ENCODE results near the gene EPG5. TPM values are rescaled to one million over a fixed set of nuclear protein-coding genes. Genes with fewer than 3 reads are reported as not detected.

Gene EPG5
- total RNA-seq, 1 experiment from 2014 or later, result 16.1 TPM

DNA sequence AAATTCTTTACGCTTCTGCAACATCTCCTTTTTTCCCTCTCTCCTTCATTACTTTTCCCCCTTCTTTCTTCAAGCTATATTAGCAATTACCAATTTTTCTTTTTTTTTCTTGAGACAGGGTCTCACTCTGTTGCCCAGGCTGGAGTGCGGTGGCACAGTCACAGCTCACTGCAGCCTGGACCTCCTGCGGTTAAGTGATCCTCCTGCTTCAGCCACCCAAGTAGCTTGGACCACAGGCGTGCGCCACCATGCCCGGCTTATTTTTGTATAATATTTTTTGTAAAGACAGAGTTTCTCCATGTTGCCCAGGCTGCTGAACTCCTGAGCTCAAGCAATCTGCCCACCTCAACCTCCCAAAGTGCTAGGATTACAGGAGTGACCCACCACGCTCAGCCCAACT is 70.7 kb downstream of the EPG5 start:
- Histone ChIP-seq H3K14ac (ENCODE audit: insufficient read depth, low read length) (no peak overlapping the region), H3K79me2 (ENCODE audit: insufficient read depth, low read length) (no peaks in the 10 kb centered on the region), H3K4me2 (ENCODE audit: insufficient read depth, insufficient read length, low read length) (no peak overlapping the region), H3K56ac (ENCODE audit: insufficient read length, low read depth, low read length) (no peak overlapping the region), H3K4me1 (ENCODE audit: insufficient read depth, low read length) (no peaks in the 10 kb centered on the region), H3K27me3 (ENCODE audit: insufficient read depth, low read length) (no peaks in the 10 kb centered on the region), H3K18ac (ENCODE audit: insufficient read length, low read depth, low read length) (no peak overlapping the region), H2BK20ac (ENCODE audit: low read depth, low read length, poor library complexity, severe bottlenecking) (no peak overlapping the region), H3T11ph (ENCODE audit: low read length) (no peak overlapping the region), H2AFZ (ENCODE audit: low read length) (no peak overlapping the region), H2AK5ac (ENCODE audit: insufficient read length, low read length) (no peak overlapping the region), H4K20me1 (ENCODE audit: control insufficient read depth, insufficient read depth, insufficient read length) (no peaks in the 10 kb centered on the region), H2BK120ac (ENCODE audit: low read depth, low read length, poor library complexity, severe bottlenecking) (no peak overlapping the region), H3K4ac (ENCODE audit: low read depth, low read length) (no peak overlapping the region), H2BK5ac (ENCODE audit: insufficient read length, low read length) (no peak overlapping the region), H2BK12ac (ENCODE audit: insufficient read length, low read depth, low read length) (no peak overlapping the region), H3K9ac (ENCODE audit: extremely low read depth, insufficient read length, low read length) (no peak overlapping the region), H3K23ac (ENCODE audit: insufficient read length, low read depth, low read length) (no peak overlapping the region), H2BK15ac (ENCODE audit: low read depth, low read length) (no peak overlapping the region), H3K9me3 (ENCODE audit: control insufficient read depth, low read depth, low read length) (no peaks in the 10 kb centered on the region), H4K8ac (replicated peaks; ENCODE audit: insufficient read length, low read depth, low read length) (no peak overlapping the region), H3K23me2 (ENCODE audit: insufficient read length, low read depth, low read length, poor library complexity, severe bottlenecking) (no peaks in the 10 kb centered on the region), H3K27ac (ENCODE audit: insufficient read length, low read depth, low read length) (no peak overlapping the region), H3K79me1 (ENCODE audit: insufficient read depth, low read depth, low read length, poor library complexity, severe bottlenecking) (no peaks in the 10 kb centered on the region), H4K5ac (ENCODE audit: insufficient read length, low read depth, low read length) (no peak overlapping the region), H4K91ac (ENCODE audit: insufficient read length, low read depth, low read length) (no peak overlapping the region)
- no peak for DNase-seq
- Mint-ChIP-seq H3K9me3 (no peaks in the 10 kb centered on the region), H3K4me3 (no peak overlapping the region), H3K27me3 (ENCODE audit: low read depth) (no peaks in the 10 kb centered on the region), H3K27ac (0 out of 7 replicates have a peak overlapping the region, but pooled peaks of 1 of the 3 experiments have one; percentile 37), H3K4me1 (no peaks in the 10 kb centered on the region), H3K36me3 (ENCODE audit: insufficient read depth in 1 of 3, low read depth in 3 of 3) (peaks cover 8 to 31% (median 19%) of the 10 kb centered on the region in 3 experiments; a peak in 6 of 7 replicates)
- WGBS (ENCODE audit: extremely low coverage, insufficient read length, low lambda C conversion rate), result no CpG with 5 or more reads among the region's 7 CpGs
- TF ChIP-seq, protein P1, sequence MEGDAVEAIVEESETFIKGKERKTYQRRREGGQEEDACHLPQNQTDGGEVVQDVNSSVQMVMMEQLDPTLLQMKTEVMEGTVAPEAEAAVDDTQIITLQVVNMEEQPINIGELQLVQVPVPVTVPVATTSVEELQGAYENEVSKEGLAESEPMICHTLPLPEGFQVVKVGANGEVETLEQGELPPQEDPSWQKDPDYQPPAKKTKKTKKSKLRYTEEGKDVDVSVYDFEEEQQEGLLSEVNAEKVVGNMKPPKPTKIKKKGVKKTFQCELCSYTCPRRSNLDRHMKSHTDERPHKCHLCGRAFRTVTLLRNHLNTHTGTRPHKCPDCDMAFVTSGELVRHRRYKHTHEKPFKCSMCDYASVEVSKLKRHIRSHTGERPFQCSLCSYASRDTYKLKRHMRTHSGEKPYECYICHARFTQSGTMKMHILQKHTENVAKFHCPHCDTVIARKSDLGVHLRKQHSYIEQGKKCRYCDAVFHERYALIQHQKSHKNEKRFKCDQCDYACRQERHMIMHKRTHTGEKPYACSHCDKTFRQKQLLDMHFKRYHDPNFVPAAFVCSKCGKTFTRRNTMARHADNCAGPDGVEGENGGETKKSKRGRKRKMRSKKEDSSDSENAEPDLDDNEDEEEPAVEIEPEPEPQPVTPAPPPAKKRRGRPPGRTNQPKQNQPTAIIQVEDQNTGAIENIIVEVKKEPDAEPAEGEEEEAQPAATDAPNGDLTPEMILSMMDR (conservative IDR thresholded peaks at IDR 0.05), result no peak
